GM19193 (cell line): ENCODE data around the gene CRTC1.

ENCODE experiments used
- POLR2A ChIP-seq: IDR thresholded peaks from 4 replicates; pipeline ENCODE4 v1.6.1; 2011; ENCODE audit not compliant: insufficient read depth, insufficient read length; ENCODE audit errors: extremely low read depth

CRTC1 gene

GRCh38 chr19:18716857-18717256 is 33.4 kb downstream of the CRTC1 start:
- no peak for TF ChIP-seq POLR2A

GRCh38 chr19:18717601-18718000 is 34.1 kb downstream of the CRTC1 start:
- TF ChIP-seq POLR2A = no peak

- TF ChIP-seq POLR2A = no peak
Measured at GRCh38 chr19:18718015-18718526, 34.6 kb downstream of the CRTC1 start.

GRCh38 chr19:18718846-18719458 is 35.5 kb downstream of the CRTC1 start:
- no peak for TF ChIP-seq POLR2A

- TF ChIP-seq POLR2A = no peak
Measured at GRCh38 chr19:18719541-18719940, 36.1 kb downstream of the CRTC1 start.

- no peak for TF ChIP-seq POLR2A
Measured at GRCh38 chr19:18723871-18724377, 40.4 kb downstream of the CRTC1 start.

GRCh38 chr19:18725841-18726770 is 42.6 kb downstream of the CRTC1 start:
- TF ChIP-seq POLR2A = no peak

- no peak for TF ChIP-seq POLR2A
Measured at GRCh38 chr19:18726846-18727245, 43.4 kb downstream of the CRTC1 start.

- no peak for TF ChIP-seq POLR2A
Measured at GRCh38 chr19:18729933-18730530, 46.6 kb downstream of the CRTC1 start.

GRCh38 chr19:18730885-18731513 is 47.5 kb downstream of the CRTC1 start:
- no peak for TF ChIP-seq POLR2A

GRCh38 chr19:18731562-18732008 is 48.1 kb downstream of the CRTC1 start:
- TF ChIP-seq POLR2A = no peak

GRCh38 chr19:18733196-18733647 is 49.7 kb downstream of the CRTC1 start:
- no peak for TF ChIP-seq POLR2A

- no peak for TF ChIP-seq POLR2A
Measured at GRCh38 chr19:18735324-18735723, 51.8 kb downstream of the CRTC1 start.

GRCh38 chr19:18735752-18736151 is 52.3 kb downstream of the CRTC1 start:
- no peak for TF ChIP-seq POLR2A
